Measurements from ENCODE around the gene EEF1G.
"Not testable (repeated sequence)": the region's sequence is repeated elsewhere in the genome, so short reads cannot be mapped to it uniquely, and the experiment has no call there.

Gene EEF1G

GRCh38 chr11:62553080-62553838 lies 20.4 kb downstream of the EEF1G start:
- peak; percentile 48 to 77 (median 65) for DNase-seq

GRCh38 chr11:62552485-62553079 lies 21.1 kb downstream of the EEF1G start:
- no peak for DNase-seq

GRCh38 chr11:62550478-62550877 lies 23.2 kb downstream of the EEF1G start:
- DNase-seq = not testable (repeated sequence)

- DNase-seq = no peak
Observed at GRCh38 chr11:62548545-62549335, 25.0 kb downstream of the EEF1G start.

GRCh38 chr11:62547691-62548281 lies 25.9 kb downstream of the EEF1G start:
- DNase-seq = no peak

- DNase-seq = no peak
Observed at GRCh38 chr11:62546929-62547625, 26.6 kb downstream of the EEF1G start.

- DNase-seq = peak; percentile 53 to 72 (median 61)
Observed at GRCh38 chr11:62546244-62546928, 27.3 kb downstream of the EEF1G start, which contains the start of gene AHNAK. AHNAK (minus strand) TSS chr11:62546806; CDS start chr11:62536098, 10,708 bp downstream.

GRCh38 chr11:62545437-62546243 lies 28.1 kb downstream of the EEF1G start:
- peak; percentile 45 to 69 (median 49) for DNase-seq

- peak in 1 of 5 donors; percentile 30 for DNase-seq
Observed at GRCh38 chr11:62544581-62545436, 28.9 kb downstream of the EEF1G start.

- DNase-seq = no peak
Observed at GRCh38 chr11:62543680-62544444, 29.8 kb downstream of the EEF1G start.

- peak; percentile 50 to 77 (median 63) for DNase-seq
Observed at GRCh38 chr11:62542750-62543567, 30.7 kb downstream of the EEF1G start.

GRCh38 chr11:62542111-62542745 lies 31.5 kb downstream of the EEF1G start:
- no peak for DNase-seq

GRCh38 chr11:62540804-62541701 lies 32.6 kb downstream of the EEF1G start:
- peak in 1 of 5 donors; percentile 75 for DNase-seq

GRCh38 chr11:62539238-62539925 lies 34.3 kb downstream of the EEF1G start:
- DNase-seq = peak in 1 of 5 donors; percentile 55

- no peak for DNase-seq
Observed at GRCh38 chr11:62538470-62539237, 35.0 kb downstream of the EEF1G start.

Measured in T-helper 1 cell (primary cell).